Neutrophil (primary cell): ENCODE data around the gene CDKL1.
"Not testable (repeated sequence)": the region's sequence is repeated elsewhere in the genome, so short reads cannot be mapped to it uniquely, and the experiment has no call there.

ENCODE experiments used
- H3K27ac ChIP-seq: fragments of 200-600 bp; sonication (generic); 2 replicates; pipeline ENCODE4 v1.5.1; 2016; ENCODE audit warnings: mild to moderate bottlenecking, moderate library complexity
- H3K27me3 ChIP-seq: fragments of 200-600 bp; sonication (generic); 2 replicates; pipeline ENCODE4 v1.6.0; 2016; ENCODE audit warnings: mild to moderate bottlenecking
- H3K36me3 ChIP-seq: fragments of 200-600 bp; sonication (generic); 2 replicates; pipeline ENCODE4 v1.5.1; 2017
- H3K4me1 ChIP-seq, 2 experiments: fragments of 200-600 bp in 1 of 2; sonication (generic) in 1 of 2; 1 replicate in 1 of 2; 2 replicates in 1 of 2; pipeline versions ENCODE4 v1.5.1 to v1.6.1; 2013 to 2016; ENCODE audit warnings: low read depth in 1 of 2, low read length in 1 of 2, mild to moderate bottlenecking in 1 of 2, moderate library complexity in 1 of 2; ENCODE audit not compliant: control insufficient read depth in 1 of 2, insufficient read depth in 1 of 2
- H3K4me3 ChIP-seq, 2 experiments: fragments of 200-600 bp in 1 of 2; sonication (generic) in 1 of 2; 1 replicate in 1 of 2; 2 replicates in 1 of 2; pipeline ENCODE4 v1.5.1; 2013 to 2016; ENCODE audit warnings: low read depth in 1 of 2, low read length in 1 of 2, mild to moderate bottlenecking in 1 of 2, moderate library complexity in 1 of 2
- H3K9me3 ChIP-seq: fragments of 200-600 bp; sonication (generic); 2 replicates; pipeline ENCODE4 v1.5.1; 2016
- CTCF ChIP-seq: fragments of 200-600 bp; sonication (generic); IDR thresholded peaks from 2 replicates; pipeline ENCODE4 v1.5.1; 2016; ENCODE audit warnings: antibody characterized with exemption

Gene CDKL1

DNA sequence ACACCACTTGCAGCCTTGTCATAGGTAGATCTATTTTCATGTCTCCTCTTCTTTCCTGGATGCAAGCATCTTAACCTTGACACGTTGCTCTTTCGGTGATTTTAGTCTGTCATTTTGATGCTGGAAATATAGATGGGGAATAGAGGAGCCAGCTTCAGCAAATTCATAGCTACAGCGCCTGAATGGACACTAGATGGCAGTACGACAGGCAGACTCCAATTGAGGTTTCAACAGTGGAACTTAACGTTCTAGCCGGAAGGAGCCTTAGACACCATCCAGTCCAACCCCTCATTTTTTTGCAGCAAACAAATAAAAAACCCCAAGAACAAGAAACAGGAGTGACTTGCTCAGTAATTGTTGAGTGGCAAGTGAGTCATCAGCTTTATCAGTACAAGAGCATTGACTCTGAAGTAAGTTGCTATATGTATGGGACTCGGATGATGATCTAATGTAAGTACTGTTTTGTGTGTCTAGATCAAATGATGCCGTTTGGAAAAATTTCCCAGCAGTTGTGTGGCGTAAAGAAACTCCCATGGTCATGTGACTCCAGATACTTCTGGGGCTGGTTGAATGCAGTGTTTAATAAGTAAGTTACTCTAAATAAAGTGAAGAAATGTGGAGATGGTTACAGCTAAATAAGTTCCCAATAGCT is 75.5 kb downstream of the CDKL1 start:
- peak; percentile 64 for TF ChIP-seq CTCF
- Histone ChIP-seq H3K9me3 (no peaks in the 10 kb centered on the region), H3K4me3 (no peak overlapping the region), H3K27me3 (no peaks in the 10 kb centered on the region), H3K4me1 (peaks cover 7 to 11% of the 10 kb centered on the region in 2 experiments), H3K27ac (no peak overlapping the region), H3K36me3 (peaks cover 22% of the 10 kb centered on the region)

DNA sequence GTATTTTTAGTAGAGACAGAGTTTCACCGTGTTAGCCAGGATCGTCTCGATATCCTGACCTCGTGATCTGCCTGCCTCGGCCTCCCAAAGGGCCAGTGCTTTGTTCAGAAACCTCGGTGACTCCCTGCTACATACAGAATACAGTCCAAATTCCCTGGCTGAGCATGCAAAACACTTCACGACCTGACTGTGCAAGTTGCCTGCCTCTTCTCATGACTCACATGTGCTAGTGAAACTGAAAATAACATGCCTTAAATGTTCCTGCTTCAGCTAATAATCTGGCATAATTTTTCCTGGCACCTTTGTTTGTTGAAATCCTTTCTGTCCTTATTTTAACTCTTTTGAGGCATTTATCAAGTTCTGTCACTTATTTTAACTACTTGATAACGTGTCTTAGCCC is 76.4 kb downstream of the CDKL1 start:
- peaks cover 7 to 11% of the 10 kb centered on the region in 2 experiments for H3K4me1 ChIP-seq
- H3K27me3 ChIP-seq = no peaks in the 10 kb centered on the region
- H3K9me3 ChIP-seq = no peaks in the 10 kb centered on the region
- peaks cover 17% of the 10 kb centered on the region for H3K36me3 ChIP-seq
- no peak overlapping the region for H3K4me3 ChIP-seq
- TF ChIP-seq CTCF = no peak
- no peak overlapping the region for H3K27ac ChIP-seq

GRCh38 chr14:50319721-50320120 is 77.0 kb downstream of the CDKL1 start:
- Histone ChIP-seq H3K27ac (no peak overlapping the region), H3K4me1 (peaks cover 7 to 11% of the 10 kb centered on the region in 2 experiments), H3K9me3 (no peaks in the 10 kb centered on the region), H3K27me3 (no peaks in the 10 kb centered on the region), H3K36me3 (peaks cover 12% of the 10 kb centered on the region), H3K4me3 (no peak overlapping the region)
- TF ChIP-seq CTCF = no peak

DNA sequence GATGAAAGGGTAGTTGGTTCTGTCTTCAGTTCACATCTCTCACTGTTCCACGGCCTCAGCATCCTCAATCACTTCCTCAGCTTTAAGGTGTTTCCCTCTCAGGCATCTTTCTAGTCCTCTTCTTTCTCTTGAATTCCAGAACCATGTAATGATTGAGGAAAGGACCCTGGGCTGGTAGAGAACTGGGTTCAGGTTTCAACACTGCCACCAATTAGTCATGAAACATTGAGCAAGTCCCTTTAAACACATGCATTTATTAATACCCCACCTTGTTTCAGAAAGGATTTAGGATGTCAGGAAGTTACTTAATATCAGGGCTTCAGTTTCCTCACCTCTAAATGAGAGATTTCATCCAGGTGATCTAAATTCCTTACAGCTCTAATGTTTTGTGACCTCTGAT is 77.4 kb downstream of the CDKL1 start:
- Histone ChIP-seq H3K27ac (no peak overlapping the region), H3K9me3 (no peaks in the 10 kb centered on the region), H3K4me1 (peaks cover 7 to 11% of the 10 kb centered on the region in 2 experiments), H3K27me3 (no peaks in the 10 kb centered on the region), H3K36me3 (peaks cover 8% of the 10 kb centered on the region), H3K4me3 (no peak overlapping the region)
- TF ChIP-seq CTCF = no peak

GRCh38 chr14:50318031-50318626 is 78.6 kb downstream of the CDKL1 start:
- peaks cover 8 to 15% of the 10 kb centered on the region in 2 experiments for H3K4me1 ChIP-seq
- H3K27ac ChIP-seq = no peak overlapping the region
- H3K27me3 ChIP-seq = no peaks in the 10 kb centered on the region
- H3K9me3 ChIP-seq = no peaks in the 10 kb centered on the region
- peak; percentile 22 for TF ChIP-seq CTCF
- no peaks in the 10 kb centered on the region for H3K36me3 ChIP-seq
- H3K4me3 ChIP-seq = no peak overlapping the region

GRCh38 chr14:50314098-50314497 is 82.6 kb downstream of the CDKL1 start:
- H3K27ac ChIP-seq, H3K4me3 ChIP-seq, H3K36me3 ChIP-seq, H3K9me3 ChIP-seq, H3K27me3 ChIP-seq: not testable (repeated sequence)
- H3K4me1 ChIP-seq = peaks cover 18% of the 10 kb centered on the region in 2 experiments
